Activated CD4-positive, alpha-beta memory T cell treated with anti-CD3 and anti-CD28 coated beads for 36 hours (primary cell): Measurements from ENCODE around the gene UBR1. TPM values are rescaled to one million over a fixed set of nuclear protein-coding genes. Genes with fewer than 3 reads are reported as not detected.

ENCODE experiments used
- CTCF ChIA-PET: fragments of 350-600 bp; sonication (Branson Sonifier 250); formaldehyde crosslinking; loops from one replicate; lab custom pipeline; 2021; ENCODE audit warnings: antibody characterized with exemption, inconsistent platforms; lab: Charles Lee
- POLR2A ChIA-PET: fragments of 350-600 bp; sonication (Branson Sonifier 250); formaldehyde crosslinking; loops from one replicate; lab custom pipeline; 2021; ENCODE audit warnings: antibody characterized with exemption; lab: Charles Lee
- DNase-seq: peaks from one replicate; pipeline ENCODE4 v3.0.0-alpha.2; 2020
- H3K27ac Mint-ChIP-seq: one replicate; pipeline ENCODE4 v1.8.0; 2021; ENCODE audit warnings: mixed read lengths
- H3K27me3 Mint-ChIP-seq: one replicate; pipeline ENCODE4 v1.8.0; 2021; ENCODE audit warnings: mixed read lengths
- H3K36me3 Mint-ChIP-seq: one replicate; pipeline ENCODE4 v1.8.0; 2021; ENCODE audit warnings: mixed read lengths
- H3K4me1 Mint-ChIP-seq: one replicate; pipeline ENCODE4 v1.8.0; 2021; ENCODE audit warnings: low read depth, mixed read lengths
- H3K4me3 Mint-ChIP-seq: one replicate; pipeline ENCODE4 v1.8.0; 2021; ENCODE audit warnings: mild to moderate bottlenecking, mixed read lengths
- H3K9me3 Mint-ChIP-seq: one replicate; pipeline ENCODE4 v1.8.0; 2021; ENCODE audit warnings: mixed read lengths
- intact Hi-C: fragments of 100-400 bp; cut with micrococcal nuclease; formaldehyde crosslinking; loops from one replicate; pipeline ENCODE4 v1.15.1; 2023
- total RNA-seq, 2 experiments: library from RNA; stranded (reverse); gene quantifications; one replicate each; pipeline ENCODE4 v1.2.3, GENCODE V29; 2021

The UBR1 gene
- total RNA-seq, 2 experiments from 2014 or later, result 24.5 to 29.7 TPM

DNA sequence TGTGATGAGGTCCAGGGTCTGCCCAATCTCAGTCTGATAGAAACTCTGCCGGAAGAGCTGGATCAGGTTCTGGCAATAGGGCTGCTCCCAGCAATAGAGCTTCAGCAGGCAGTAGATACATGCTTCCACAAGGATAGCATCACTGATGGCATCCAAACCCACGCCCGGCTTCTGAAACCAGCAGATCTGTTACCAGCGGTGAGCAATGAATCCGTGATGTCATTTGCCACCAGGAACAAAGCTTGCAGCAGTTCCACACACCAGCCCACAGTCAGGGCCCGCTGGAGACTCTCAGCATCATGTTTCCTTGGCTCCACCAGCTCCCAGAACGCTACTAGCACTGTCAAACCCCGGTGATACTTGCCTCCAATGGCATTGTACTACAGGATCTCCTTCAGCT is 166.0 kb downstream of the UBR1 start:
- Mint-ChIP-seq H3K4me1 (no peaks in the 10 kb centered on the region), H3K4me3 (no peak overlapping the region), H3K27me3 (no peaks in the 10 kb centered on the region), H3K9me3 (no peaks in the 10 kb centered on the region), H3K27ac (no peak overlapping the region), H3K36me3 (peaks cover 3% of the 10 kb centered on the region)
- POLR2A ChIA-PET, result interaction anchor here (0.9 kb wide), 1 partner anchor 71 kb away, joined by 3 read pairs; no protein-coding TSS in a partner anchor
- CTCF ChIA-PET, result interaction anchor here (1.0 kb wide), 1 partner anchor 14 kb away, joined by 3 read pairs; no protein-coding TSS in a partner anchor
- intact Hi-C loops, result no loop called here
- no peak for DNase-seq

DNA sequence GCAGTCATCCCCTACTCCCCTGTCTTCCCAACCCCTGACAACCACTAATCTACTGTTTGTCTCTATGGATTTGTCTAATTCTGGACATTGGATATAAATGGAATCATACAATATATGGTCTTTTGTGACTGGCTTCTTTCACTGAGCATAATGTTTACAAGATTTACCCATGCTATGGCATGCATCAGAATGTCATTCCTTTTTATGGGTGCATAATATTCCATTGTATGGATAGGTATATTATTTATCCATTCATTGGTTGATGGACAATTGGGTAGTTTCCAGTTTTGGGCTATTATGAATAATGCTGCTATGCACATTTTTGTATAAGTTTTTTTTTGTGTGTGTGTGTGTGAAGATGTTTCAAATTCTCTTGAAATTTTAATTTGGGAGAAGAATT is 168.7 kb downstream of the UBR1 start:
- no peak for DNase-seq
- H3K4me3 Mint-ChIP-seq, result no peak overlapping the region
- no peaks in the 10 kb centered on the region for H3K4me1 Mint-ChIP-seq
- H3K27ac Mint-ChIP-seq, result no peak overlapping the region
- ChIA-PET CTCF (no interaction called here), POLR2A (no interaction called here)
- no peaks in the 10 kb centered on the region for H3K27me3 Mint-ChIP-seq
- intact Hi-C loops, result no loop called here
- no peaks in the 10 kb centered on the region for H3K9me3 Mint-ChIP-seq
- no peaks in the 10 kb centered on the region for H3K36me3 Mint-ChIP-seq

DNA sequence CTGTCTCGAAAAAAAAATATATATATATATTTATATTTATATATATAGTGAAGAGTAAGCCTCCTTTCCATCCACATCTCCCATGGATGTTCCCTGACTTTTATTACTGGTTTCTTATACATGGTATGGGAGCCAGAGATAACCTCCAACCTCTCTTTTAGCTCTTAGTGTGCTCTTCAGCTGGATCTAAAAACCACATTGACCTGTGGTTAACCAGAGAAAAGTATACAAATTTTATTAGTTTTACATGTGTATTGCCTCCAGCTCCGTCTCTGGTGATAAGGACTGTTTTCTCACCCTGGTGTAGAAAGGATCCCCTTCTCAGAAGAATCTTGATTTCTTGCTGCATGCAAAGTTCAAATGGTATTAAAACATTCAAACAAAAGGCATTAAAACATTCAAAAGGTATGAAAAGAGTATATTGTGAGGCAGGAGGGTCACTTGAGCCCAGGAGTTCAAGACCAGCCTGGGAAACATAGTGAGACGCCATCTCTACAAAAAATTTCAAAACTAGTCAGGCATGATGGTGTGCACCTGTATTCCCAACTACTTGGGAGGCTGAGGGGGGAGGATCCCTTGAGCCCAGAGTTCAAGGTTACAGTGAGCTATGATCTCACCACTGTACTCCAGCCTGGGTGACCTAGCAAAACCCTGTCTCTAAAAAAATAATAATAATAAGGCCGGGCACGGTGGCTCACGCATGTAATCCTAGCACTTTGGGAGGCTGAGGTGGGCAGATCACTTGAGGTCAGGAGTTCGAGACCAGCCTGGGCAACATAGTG is 171.8 kb downstream of the UBR1 start:
- Mint-ChIP-seq H3K27ac (no peak overlapping the region), H3K4me1 (no peaks in the 10 kb centered on the region), H3K9me3 (no peaks in the 10 kb centered on the region), H3K27me3 (no peaks in the 10 kb centered on the region), H3K36me3 (no peaks in the 10 kb centered on the region), H3K4me3 (no peak overlapping the region)
- CTCF ChIA-PET, result no interaction called here
- POLR2A ChIA-PET, result no interaction called here
- intact Hi-C loops, result no loop called here
- DNase-seq, result no peak

DNA sequence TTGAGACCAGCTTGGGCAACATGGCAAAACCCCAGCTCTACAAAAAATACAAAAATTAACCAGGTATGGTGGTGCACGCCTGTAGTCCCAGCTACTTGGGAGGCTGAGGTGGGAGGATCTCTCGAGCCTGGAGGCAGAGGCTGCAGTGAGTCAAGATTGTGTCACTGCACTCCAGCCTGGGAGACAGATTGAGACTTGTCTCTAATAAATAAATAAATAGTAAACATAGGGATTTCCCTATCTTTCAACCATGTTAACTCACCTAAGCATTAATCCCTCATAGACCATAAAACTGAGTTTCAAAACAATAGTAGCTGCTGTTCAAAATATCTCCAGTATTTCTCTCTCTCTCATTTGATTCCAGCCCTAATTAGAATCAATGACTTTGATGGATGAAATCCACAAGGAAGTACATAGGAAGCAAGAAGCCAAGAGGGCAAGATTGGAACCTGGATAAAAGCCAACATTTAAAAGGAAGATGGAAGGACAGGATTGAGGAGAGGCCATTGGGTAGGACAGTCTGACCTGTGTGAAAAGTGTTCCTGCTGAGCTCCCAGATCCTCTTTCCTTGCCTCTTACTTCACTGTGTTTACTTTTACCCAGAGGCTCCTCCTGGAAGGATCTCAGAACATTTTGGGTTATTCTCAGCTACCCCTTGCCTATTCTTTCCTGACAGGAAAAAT is 172.9 kb downstream of the UBR1 start:
- Mint-ChIP-seq H3K9me3 (no peaks in the 10 kb centered on the region), H3K4me3 (no peak overlapping the region), H3K27ac (no peak overlapping the region), H3K36me3 (no peaks in the 10 kb centered on the region), H3K4me1 (no peaks in the 10 kb centered on the region), H3K27me3 (no peaks in the 10 kb centered on the region)
- intact Hi-C loops, result no loop called here
- POLR2A ChIA-PET, result no interaction called here
- no peak for DNase-seq
- CTCF ChIA-PET, result no interaction called here

DNA sequence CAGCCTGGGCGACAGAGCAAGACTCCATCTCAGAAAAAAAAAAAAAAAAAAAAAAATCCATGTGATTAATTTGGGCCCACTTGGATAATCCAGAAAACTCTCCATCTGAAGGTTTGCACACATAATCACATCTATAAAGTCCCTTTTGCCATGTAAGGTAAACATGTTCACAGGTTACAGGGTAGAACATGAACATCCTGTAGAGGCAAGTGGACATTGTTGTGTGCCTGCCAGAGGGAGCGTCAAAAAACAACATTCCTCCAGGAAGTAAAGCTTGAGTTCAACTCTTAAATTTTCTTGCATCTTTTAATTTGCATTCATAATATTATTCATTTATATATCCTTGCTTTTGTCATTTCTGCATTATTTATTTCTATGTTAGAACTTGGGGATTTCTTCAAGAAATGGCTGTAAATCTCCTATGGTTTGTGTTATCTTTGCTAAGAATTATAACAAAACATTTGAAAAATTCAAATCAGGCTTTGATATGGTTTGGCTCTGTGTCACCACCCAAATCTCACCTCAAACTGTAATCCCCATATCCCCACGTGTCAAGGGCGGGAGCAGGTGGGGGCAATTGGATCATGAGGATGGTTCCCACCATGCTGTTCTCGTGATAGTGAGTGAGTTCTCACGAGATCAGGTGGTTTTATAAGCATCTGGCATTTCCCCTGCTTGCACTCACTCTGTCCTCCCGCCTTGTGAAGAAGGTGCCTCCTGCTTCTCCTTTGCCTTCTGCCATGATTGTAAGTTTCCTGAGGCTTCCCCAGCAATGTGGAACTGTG is 173.9 kb downstream of the UBR1 start:
- H3K4me3 Mint-ChIP-seq, result no peak overlapping the region
- no peaks in the 10 kb centered on the region for H3K9me3 Mint-ChIP-seq
- no peak overlapping the region for H3K27ac Mint-ChIP-seq
- no peaks in the 10 kb centered on the region for H3K36me3 Mint-ChIP-seq
- H3K4me1 Mint-ChIP-seq, result no peaks in the 10 kb centered on the region
- ChIA-PET POLR2A (no interaction called here), CTCF (interaction anchor here (0.7 kb wide), 1 partner anchor 47 kb away, joined by 3 read pairs; no protein-coding TSS in a partner anchor)
- H3K27me3 Mint-ChIP-seq, result no peaks in the 10 kb centered on the region
- intact Hi-C loops, result no loop called here
- DNase-seq, result no peak

DNA sequence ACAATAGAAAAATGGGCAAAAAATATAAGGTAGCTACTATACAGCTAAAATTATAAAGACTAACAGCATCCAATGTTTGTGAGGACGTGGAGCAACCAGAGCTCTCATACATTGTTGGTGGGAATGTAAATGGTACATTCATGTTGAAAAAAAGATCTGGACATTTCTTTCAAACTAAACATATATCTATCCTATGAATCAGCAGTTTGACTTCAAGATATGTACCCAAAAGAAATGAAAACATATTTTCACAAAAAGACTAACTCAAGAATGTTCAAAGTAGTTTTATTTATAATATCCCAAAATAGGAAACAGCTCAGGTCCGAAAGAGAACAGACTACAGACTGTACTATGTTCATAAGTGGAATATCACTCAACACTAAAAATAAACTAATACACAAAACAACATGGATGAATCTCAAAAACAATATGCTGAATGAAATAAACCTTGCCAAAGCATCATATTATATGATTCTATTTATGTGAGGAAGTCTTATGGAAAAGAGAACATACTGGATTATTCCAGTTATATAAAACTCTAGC is 176.5 kb downstream of the UBR1 start:
- CTCF ChIA-PET, result interaction anchor here (0.5 to 5.6 kb wide), 2 partner anchors 50 to 225 kb away, joined by 4 to 57 read pairs; no protein-coding TSS in a partner anchor
- intact Hi-C loops, result loop anchor here (5.0 to 10.0 kb wide), 4 partner anchors 127 to 435 kb away; partner anchors contain the start of genes CDAN1, SNAP23, STARD9 and ZNF106

DNA sequence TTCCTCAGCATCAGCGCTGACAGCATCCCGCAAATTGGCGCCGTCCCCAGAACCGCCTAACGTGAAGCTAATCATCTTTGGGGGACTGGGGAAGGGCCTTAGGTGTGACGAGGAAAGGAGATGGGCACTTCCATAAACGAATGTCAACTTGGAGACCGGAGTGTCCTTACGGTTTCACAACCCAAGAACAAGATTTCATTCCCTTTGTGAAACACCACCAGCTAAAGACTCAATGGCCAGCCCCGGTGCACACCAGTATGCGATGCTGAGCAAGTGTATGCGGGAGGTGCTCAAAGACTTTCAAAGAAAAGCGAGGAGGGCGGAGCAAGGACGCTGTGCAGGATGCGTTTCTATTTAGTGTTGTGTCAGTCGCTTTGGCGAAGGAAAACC is 184.5 kb downstream of the UBR1 start:
- H3K27ac Mint-ChIP-seq, result peak overlapping the region; percentile 91
- CTCF ChIA-PET, result interaction anchor here (0.6 to 2.2 kb wide), 2 partner anchors 120 to 422 kb away, joined by 3 to 6 read pairs; no protein-coding TSS in a partner anchor
- no peaks in the 10 kb centered on the region for H3K9me3 Mint-ChIP-seq
- H3K36me3 Mint-ChIP-seq, result peaks cover 5% of the 10 kb centered on the region
- POLR2A ChIA-PET, result no interaction called here
- peaks cover 24% of the 10 kb centered on the region for H3K4me1 Mint-ChIP-seq
- intact Hi-C loops, result loop anchor here (2.0 to 10.0 kb wide), 4 partner anchors 187 to 649 kb away; partner anchors contain the start of genes CDAN1, GANC, SNAP23 and STARD9
- peak; percentile 64 for DNase-seq
- H3K27me3 Mint-ChIP-seq, result no peaks in the 10 kb centered on the region
- peak overlapping the region; percentile 99 for H3K4me3 Mint-ChIP-seq

More for the DNA sequence above, 176.5 kb downstream of the UBR1 start:
- no peaks in the 10 kb centered on the region for H3K9me3 Mint-ChIP-seq
- H3K27ac Mint-ChIP-seq, result no peak overlapping the region
- no peak overlapping the region for H3K4me3 Mint-ChIP-seq
- no peaks in the 10 kb centered on the region for H3K36me3 Mint-ChIP-seq
- no peak for DNase-seq
- H3K27me3 Mint-ChIP-seq, result no peaks in the 10 kb centered on the region
- POLR2A ChIA-PET, result no interaction called here
- H3K4me1 Mint-ChIP-seq, result no peaks in the 10 kb centered on the region

DNA sequence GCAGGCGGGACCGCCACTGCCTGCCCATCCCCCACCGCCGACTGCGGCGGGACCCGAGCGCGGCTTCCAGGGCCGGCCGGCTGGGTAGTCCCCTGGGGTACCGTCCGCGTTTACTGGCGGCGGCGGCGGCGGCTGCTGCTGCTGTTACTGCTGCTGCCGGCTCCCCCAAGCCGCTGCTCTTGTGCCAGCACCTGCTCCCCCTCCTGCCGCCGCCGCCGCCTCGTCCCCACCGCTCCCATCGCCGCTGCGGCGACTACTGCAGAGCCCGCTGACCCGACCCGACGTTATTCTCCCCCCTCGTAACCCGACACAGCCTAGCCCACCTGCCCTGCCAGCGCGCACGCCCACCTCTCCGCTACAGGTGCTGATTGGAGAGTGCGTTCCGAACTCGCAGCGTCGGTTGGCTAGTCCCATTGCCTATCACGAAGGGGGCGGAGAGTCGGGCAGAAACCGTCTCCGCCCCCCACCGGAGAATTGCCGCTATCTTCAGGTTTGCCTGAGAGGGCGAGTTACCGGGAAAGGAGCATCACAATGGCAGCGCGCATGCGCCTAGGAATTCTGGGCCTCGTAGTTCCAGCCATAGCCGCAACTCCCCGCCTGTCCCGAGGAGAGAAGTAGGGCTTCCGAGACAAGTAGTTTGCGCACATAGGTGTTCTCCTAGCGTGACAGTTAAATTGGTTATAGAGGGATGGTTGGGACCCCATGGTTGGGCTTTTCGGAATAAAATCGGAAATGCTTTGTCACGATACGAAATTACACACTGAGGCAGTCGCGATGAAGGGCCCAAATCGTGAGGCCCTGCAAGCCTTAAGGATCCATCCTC is 185.1 kb downstream of the UBR1 start, which contains the start of gene TTBK2:
Gene TTBK2 (minus strand): TSS at position 260 of the 823 bp plus-strand sequence. CDS start 42,161 bp downstream, outside the sequence.
- peak within 1 kb of the TSS; percentile 91 for H3K27ac Mint-ChIP-seq
- H3K4me1 Mint-ChIP-seq, result peaks cover 30% of the 10 kb centered on the region
- H3K27me3 Mint-ChIP-seq, result no peaks in the 10 kb centered on the region
- ChIA-PET POLR2A (no interaction called here), CTCF (interaction anchor here (2.2 kb wide), 1 partner anchor 119 kb away, joined by 6 read pairs; no protein-coding TSS in a partner anchor)
- H3K4me3 Mint-ChIP-seq, result peak within 1 kb of the TSS; percentile 99
- H3K9me3 Mint-ChIP-seq, result no peaks in the 10 kb centered on the region
- peak; percentile 98 for DNase-seq
- intact Hi-C loops, result loop anchor here (2.0 to 10.0 kb wide), 4 partner anchors 186 to 648 kb away; partner anchors contain the start of genes CDAN1, GANC, SNAP23 and STARD9
- peaks cover 5% of the 10 kb centered on the region for H3K36me3 Mint-ChIP-seq

DNA sequence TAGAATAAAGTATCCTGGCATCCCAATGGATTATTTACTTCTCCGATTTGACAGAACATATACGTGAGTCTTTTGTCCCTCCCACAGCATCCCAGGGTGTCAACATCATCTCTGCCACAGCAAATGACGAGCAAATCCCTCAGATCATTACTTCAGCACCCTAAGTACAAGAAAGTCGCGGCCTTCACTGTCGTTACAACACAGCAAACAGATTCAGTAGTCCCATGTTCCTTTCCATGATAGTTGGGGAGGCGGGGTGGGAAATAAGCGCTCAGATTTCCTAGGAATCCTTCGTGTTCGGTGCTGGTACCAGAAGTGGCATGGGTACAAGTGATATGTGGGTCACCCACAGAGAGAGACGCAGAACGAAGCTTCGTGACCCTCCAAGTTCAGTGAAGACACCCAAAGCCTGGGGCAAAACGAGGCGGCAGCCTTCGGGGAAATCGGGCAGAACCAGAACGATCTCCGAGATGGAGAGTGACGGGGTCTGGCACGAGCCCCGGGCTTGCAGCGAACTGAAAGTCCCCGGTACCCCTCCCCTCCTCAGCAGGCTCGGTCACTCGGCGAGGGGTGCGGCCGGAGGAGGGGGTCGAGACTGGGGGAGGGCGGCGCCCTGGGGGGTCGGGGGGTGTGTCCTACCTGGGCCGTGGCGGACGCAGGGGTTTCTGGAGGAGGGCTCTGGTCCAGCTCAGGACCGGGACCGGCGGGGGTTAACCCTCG is 185.9 kb downstream of the UBR1 start:
- Mint-ChIP-seq H3K27me3 (no peaks in the 10 kb centered on the region), H3K4me3 (peak overlapping the region; percentile 99), H3K9me3 (no peaks in the 10 kb centered on the region), H3K27ac (peak overlapping the region; percentile 85), H3K4me1 (peaks cover 37% of the 10 kb centered on the region), H3K36me3 (peaks cover 5% of the 10 kb centered on the region)
- intact Hi-C loops, result loop anchor here (2.0 to 10.0 kb wide), 4 partner anchors 185 to 647 kb away; partner anchors contain the start of genes CDAN1, GANC, SNAP23 and STARD9
- DNase-seq, result peak; percentile 51
- CTCF ChIA-PET, result no interaction called here
- POLR2A ChIA-PET, result no interaction called here

DNA sequence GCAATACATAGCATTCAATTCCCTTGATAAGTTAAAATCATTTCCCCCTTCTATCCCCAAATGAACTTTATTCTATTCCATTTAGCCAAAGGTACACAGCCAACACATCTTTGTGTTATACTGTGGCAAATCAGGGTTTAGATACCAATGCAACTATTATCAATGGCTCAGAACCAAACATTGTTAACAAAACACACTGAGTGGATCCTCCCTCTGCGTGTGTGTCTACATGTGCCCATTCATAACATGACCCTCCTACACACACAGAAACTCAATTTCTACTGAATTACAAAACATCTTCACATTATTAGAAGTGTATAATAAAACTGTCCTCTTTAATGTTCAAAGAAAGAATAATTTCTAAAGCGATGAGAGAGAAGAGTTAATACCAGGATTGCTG is 186.5 kb downstream of the UBR1 start:
- intact Hi-C loops, result no loop called here
- Mint-ChIP-seq H3K4me3 (peak overlapping the region; percentile 99), H3K27me3 (no peaks in the 10 kb centered on the region), H3K9me3 (no peaks in the 10 kb centered on the region), H3K27ac (peak overlapping the region; percentile 85), H3K36me3 (peaks cover 5% of the 10 kb centered on the region), H3K4me1 (peaks cover 40% of the 10 kb centered on the region)
- ChIA-PET POLR2A (no interaction called here), CTCF (no interaction called here)
- no peak for DNase-seq
